Memory B cell (primary cell): ENCODE results near the gene RNF148.
"Not testable (repeated sequence)": the region's sequence is repeated elsewhere in the genome, so short reads cannot be mapped to it uniquely, and the experiment has no call there.

Experiments used
- ATAC-seq: fragments of 150-1000 bp; cut with Tn5 transposase; 2 replicates; pipeline ENCODE4 v1.10.0; 2021; ENCODE audit warnings: low read depth, mild to moderate bottlenecking, moderate library complexity
- DNase-seq, 2 donors: peaks; one replicate each; pipeline ENCODE4 v3.0.0; 2022; ENCODE audit warnings: low spot score in 2 of 2
- H3K27ac Mint-ChIP-seq: one replicate; pipeline ENCODE4 v1.8.0; 2022; ENCODE audit warnings: mild to moderate bottlenecking, moderate library complexity, mixed read lengths
- H3K27me3 Mint-ChIP-seq: one replicate; pipeline ENCODE4 v1.8.0; 2022; ENCODE audit warnings: mixed read lengths
- H3K36me3 Mint-ChIP-seq: one replicate; pipeline ENCODE4 v1.8.0; 2022; ENCODE audit warnings: mild to moderate bottlenecking, mixed read lengths
- H3K4me1 Mint-ChIP-seq: one replicate; pipeline ENCODE4 v1.8.0; 2022; ENCODE audit warnings: mixed read lengths
- H3K4me3 Mint-ChIP-seq: one replicate; pipeline ENCODE4 v1.8.0; 2022; ENCODE audit warnings: mild to moderate bottlenecking, moderate library complexity, mixed read lengths
- H3K9me3 Mint-ChIP-seq: one replicate; pipeline ENCODE4 v1.8.0; 2022; ENCODE audit warnings: mixed read lengths

The RNF148 gene

GRCh38 chr7:122681186-122681585 lies 21.5 kb downstream of the RNF148 start:
- ATAC-seq, H3K36me3 Mint-ChIP-seq, H3K27ac Mint-ChIP-seq, H3K27me3 Mint-ChIP-seq, H3K9me3 Mint-ChIP-seq, DNase-seq, H3K4me3 Mint-ChIP-seq, H3K4me1 Mint-ChIP-seq: not testable (repeated sequence)

DNA sequence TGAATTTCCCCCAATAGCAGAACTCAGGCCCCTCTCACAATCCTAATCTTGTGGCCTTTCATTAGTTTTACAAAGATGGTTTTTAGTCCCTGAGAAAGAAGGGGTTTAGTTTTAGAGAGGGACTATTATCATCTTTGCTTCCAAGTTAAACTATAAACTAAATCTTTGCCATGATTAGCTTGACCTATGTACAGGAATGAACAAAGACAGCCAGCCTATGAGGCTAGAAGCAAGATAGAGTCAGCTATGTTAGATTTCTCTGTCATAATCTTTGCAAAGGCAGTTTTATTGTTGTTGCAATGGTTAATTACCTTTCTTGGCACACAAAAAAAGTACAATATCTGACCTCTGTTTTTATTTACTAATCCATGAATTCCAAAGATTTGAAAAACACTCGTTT lies 22.9 kb downstream of the RNF148 start:
- Mint-ChIP-seq H3K27me3 (no peaks in the 10 kb centered on the region), H3K9me3 (peaks cover 5% of the 10 kb centered on the region), H3K4me3 (no peak overlapping the region), H3K4me1 (no peaks in the 10 kb centered on the region), H3K27ac (no peak overlapping the region), H3K36me3 (no peaks in the 10 kb centered on the region)
- no peak for DNase-seq
- no peak for ATAC-seq

DNA sequence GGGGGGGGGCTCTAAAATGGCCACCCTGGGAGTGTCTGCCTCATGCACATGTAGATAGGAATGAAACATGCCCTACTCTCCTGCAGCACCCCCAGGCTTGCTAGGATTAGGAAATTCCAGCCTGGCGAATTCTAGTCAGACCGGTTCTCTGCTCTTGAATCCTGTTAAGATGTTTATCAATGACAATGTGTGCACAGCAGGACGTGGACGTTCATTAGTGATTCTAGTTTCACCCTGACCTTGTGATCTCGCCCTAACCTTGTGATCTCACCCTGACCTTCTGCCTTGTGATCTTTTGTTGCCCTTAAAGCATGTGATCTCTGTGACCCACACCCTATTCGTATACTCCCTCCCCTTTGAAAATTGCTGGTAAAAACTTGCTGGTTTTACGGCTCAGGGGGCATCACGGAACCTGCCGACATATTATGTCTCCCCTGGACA lies 23.4 kb downstream of the RNF148 start:
- H3K27me3 Mint-ChIP-seq, H3K27ac Mint-ChIP-seq, H3K4me3 Mint-ChIP-seq, DNase-seq, H3K36me3 Mint-ChIP-seq, H3K9me3 Mint-ChIP-seq, ATAC-seq, H3K4me1 Mint-ChIP-seq: not testable (repeated sequence)

- ATAC-seq (no peak), DNase-seq (no peak)
- Mint-ChIP-seq H3K36me3 (no peaks in the 10 kb centered on the region), H3K4me1 (no peaks in the 10 kb centered on the region), H3K27me3 (no peaks in the 10 kb centered on the region), H3K4me3 (no peak overlapping the region), H3K27ac (no peak overlapping the region), H3K9me3 (peaks cover 5% of the 10 kb centered on the region)
Measured at GRCh38 chr7:122677149-122677548, 25.6 kb downstream of the RNF148 start.

GRCh38 chr7:122676466-122676865 lies 26.3 kb downstream of the RNF148 start:
- Mint-ChIP-seq H3K4me1 (no peaks in the 10 kb centered on the region), H3K4me3 (no peak overlapping the region), H3K36me3 (no peaks in the 10 kb centered on the region), H3K27me3 (no peaks in the 10 kb centered on the region), H3K9me3 (peaks cover 7% of the 10 kb centered on the region), H3K27ac (no peak overlapping the region)
- ATAC-seq (no peak), DNase-seq (no peak)

GRCh38 chr7:122675621-122676020 lies 27.1 kb downstream of the RNF148 start:
- Mint-ChIP-seq H3K9me3 (peaks cover 7% of the 10 kb centered on the region), H3K36me3 (no peaks in the 10 kb centered on the region), H3K4me1 (no peaks in the 10 kb centered on the region), H3K4me3 (no peak overlapping the region), H3K27ac (no peak overlapping the region), H3K27me3 (no peaks in the 10 kb centered on the region)
- ATAC-seq (no peak), DNase-seq (no peak)

DNA sequence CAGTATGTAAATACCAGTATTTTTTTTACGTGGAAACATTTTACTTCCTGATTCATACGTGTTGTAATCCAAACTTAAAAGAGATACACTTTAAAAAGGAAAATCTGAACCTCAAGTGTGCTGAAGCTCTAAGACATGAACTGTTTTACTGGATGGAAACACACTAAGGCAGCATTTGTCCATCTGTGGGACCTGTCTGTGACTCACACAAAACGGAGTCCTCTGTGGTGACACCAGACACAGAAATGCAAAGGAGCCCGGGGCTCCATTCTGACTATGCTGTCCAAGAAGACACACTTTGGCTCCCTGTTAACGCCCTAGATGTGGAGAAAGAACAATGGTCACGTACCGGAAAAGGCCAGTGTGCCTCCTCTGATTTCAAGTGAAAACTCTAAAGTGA lies 27.7 kb downstream of the RNF148 start:
- no peak for ATAC-seq
- H3K36me3 Mint-ChIP-seq: no peaks in the 10 kb centered on the region
- no peak for DNase-seq
- H3K9me3 Mint-ChIP-seq: peaks cover 7% of the 10 kb centered on the region
- no peaks in the 10 kb centered on the region for H3K27me3 Mint-ChIP-seq
- no peak overlapping the region for H3K27ac Mint-ChIP-seq
- H3K4me3 Mint-ChIP-seq: no peak overlapping the region
- no peaks in the 10 kb centered on the region for H3K4me1 Mint-ChIP-seq

- peaks cover 7% of the 10 kb centered on the region for H3K9me3 Mint-ChIP-seq
- H3K4me1 Mint-ChIP-seq: no peaks in the 10 kb centered on the region
- H3K36me3 Mint-ChIP-seq: no peaks in the 10 kb centered on the region
- no peak for DNase-seq
- no peak for ATAC-seq
- no peak overlapping the region for H3K27ac Mint-ChIP-seq
- no peaks in the 10 kb centered on the region for H3K27me3 Mint-ChIP-seq
- H3K4me3 Mint-ChIP-seq: no peak overlapping the region
Measured at GRCh38 chr7:122674502-122674901, 28.2 kb downstream of the RNF148 start.

- Mint-ChIP-seq H3K4me3 (no peak overlapping the region), H3K27ac (no peak overlapping the region), H3K9me3 (peaks cover 5% of the 10 kb centered on the region), H3K4me1 (no peaks in the 10 kb centered on the region), H3K27me3 (no peaks in the 10 kb centered on the region), H3K36me3 (no peaks in the 10 kb centered on the region)
- DNase-seq (no peak), ATAC-seq (no peak)
Measured at GRCh38 chr7:122673951-122674350, 28.8 kb downstream of the RNF148 start.

DNA sequence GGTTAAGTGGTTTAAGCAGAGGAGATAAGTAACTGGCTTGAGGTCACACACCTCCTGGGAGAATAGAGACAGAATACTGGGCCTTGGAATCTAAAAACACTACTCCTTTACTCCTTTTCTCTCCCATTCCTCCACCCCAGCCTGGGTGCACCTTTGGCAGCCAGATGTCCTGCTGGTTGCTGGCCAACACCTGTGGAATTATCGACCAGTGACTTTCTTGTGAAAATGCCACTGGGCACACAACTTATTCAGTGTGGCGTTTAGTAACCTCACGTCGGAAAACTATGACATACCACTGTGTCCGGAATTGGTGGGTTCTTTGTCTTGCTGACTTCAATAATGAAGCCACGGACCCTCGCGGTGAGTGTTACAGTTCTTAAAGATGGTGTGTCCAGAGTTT lies 30.2 kb downstream of the RNF148 start:
- H3K27me3 Mint-ChIP-seq: no peaks in the 10 kb centered on the region
- no peak for ATAC-seq

DNA sequence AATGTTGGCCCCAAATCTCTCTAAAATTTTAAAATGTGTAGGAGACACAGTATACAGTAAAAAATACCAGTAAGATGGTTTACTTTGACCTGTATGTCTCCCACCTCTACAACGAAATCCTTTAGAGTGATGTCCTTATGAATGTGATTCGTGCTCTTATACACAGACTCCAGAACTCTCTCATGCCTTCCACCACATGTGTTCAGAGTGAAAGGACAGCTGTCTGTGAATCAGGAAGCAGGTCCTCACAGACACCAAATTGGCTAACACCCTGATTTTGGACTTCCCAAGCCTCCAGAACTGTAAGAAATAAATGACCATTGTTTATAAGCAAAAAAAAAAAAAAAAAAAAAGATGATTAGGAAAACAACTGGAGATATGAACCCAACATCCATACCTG lies 39.0 kb downstream of the RNF148 start:
- DNase-seq (no peak), ATAC-seq (no peak)
- no peak overlapping the region for H3K27ac Mint-ChIP-seq
- no peaks in the 10 kb centered on the region for H3K4me1 Mint-ChIP-seq
- no peak overlapping the region for H3K4me3 Mint-ChIP-seq
- peaks cover 5% of the 10 kb centered on the region for H3K9me3 Mint-ChIP-seq
- no peaks in the 10 kb centered on the region for H3K27me3 Mint-ChIP-seq
- no peaks in the 10 kb centered on the region for H3K36me3 Mint-ChIP-seq

More for the DNA sequence above, 30.2 kb downstream of the RNF148 start:
- Mint-ChIP-seq H3K9me3 (peaks cover 5% of the 10 kb centered on the region), H3K27ac (no peak overlapping the region), H3K36me3 (no peaks in the 10 kb centered on the region), H3K4me3 (no peak overlapping the region), H3K4me1 (no peaks in the 10 kb centered on the region)
- no peak for DNase-seq

GRCh38 chr7:122658856-122659255 lies 43.9 kb downstream of the RNF148 start:
- Mint-ChIP-seq H3K9me3 (peaks cover 5% of the 10 kb centered on the region), H3K27ac (no peak overlapping the region), H3K27me3 (no peaks in the 10 kb centered on the region), H3K36me3 (no peaks in the 10 kb centered on the region), H3K4me1 (no peaks in the 10 kb centered on the region), H3K4me3 (no peak overlapping the region)
- DNase-seq (no peak), ATAC-seq (no peak)

- Mint-ChIP-seq H3K36me3 (no peaks in the 10 kb centered on the region), H3K4me3 (no peak overlapping the region), H3K27me3 (no peaks in the 10 kb centered on the region), H3K4me1 (no peaks in the 10 kb centered on the region), H3K27ac (no peak overlapping the region), H3K9me3 (no peaks in the 10 kb centered on the region)
- DNase-seq (no peak), ATAC-seq (no peak)
Measured at GRCh38 chr7:122653685-122654084, 49.0 kb downstream of the RNF148 start.

DNA sequence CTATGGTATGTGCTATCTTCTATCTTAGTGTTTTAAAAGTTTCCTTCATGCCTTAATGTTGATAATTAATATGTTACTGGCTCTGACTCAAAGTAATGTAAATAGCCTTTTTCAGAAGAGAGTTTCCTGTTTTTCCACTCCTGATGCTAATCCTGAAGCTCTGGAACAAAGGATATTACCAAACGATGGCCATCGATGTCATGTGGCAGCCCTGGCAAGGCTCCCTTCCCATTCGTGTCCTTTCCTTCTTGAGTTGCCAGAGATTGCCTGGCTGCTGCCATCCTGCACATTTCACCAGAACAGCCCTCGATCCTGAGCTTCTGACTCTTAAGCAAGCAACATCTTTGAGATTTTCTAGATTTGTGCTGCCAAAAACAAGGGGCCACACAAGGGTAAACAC lies 49.8 kb downstream of the RNF148 start:
- H3K27me3 Mint-ChIP-seq: no peaks in the 10 kb centered on the region
- H3K4me1 Mint-ChIP-seq: no peaks in the 10 kb centered on the region
- no peaks in the 10 kb centered on the region for H3K9me3 Mint-ChIP-seq
- H3K27ac Mint-ChIP-seq: no peak overlapping the region
- H3K36me3 Mint-ChIP-seq: no peaks in the 10 kb centered on the region
- no peak overlapping the region for H3K4me3 Mint-ChIP-seq
- DNase-seq (no peak), ATAC-seq (no peak)
